Ovary (tissue), 9 donors: Measurements from ENCODE around the gene AKIRIN1. TPM values are rescaled to one million over a fixed set of nuclear protein-coding genes. Genes with fewer than 3 reads are reported as not detected.

Source experiments
- DNase-seq, 5 donors: peaks; one replicate each; pipeline ENCODE4 v3.0.0-alpha.2; 2019 to 2020
- H3K27ac ChIP-seq, 2 donors: fragments of 200-600 bp; one replicate each; pipeline versions ENCODE4 v1.5.1 to v1.8.0; 2019 to 2022
- H3K27me3 ChIP-seq: fragments of 200-600 bp; one replicate; pipeline ENCODE4 v1.8.0; 2022
- H3K36me3 ChIP-seq: fragments of 200-600 bp; sonication (generic); one replicate; pipeline ENCODE4 v1.5.1; 2019
- H3K4me1 ChIP-seq: one replicate; pipeline ENCODE4 v1.8.1; 2013; ENCODE audit warnings: mild to moderate bottlenecking, moderate library complexity; ENCODE audit not compliant: insufficient read depth
- H3K4me3 ChIP-seq: fragments of 200-600 bp; sonication (generic); one replicate; pipeline ENCODE4 v1.5.1; 2017
- H3K9me3 ChIP-seq, 2 donors: fragments of 200-600 bp in 1 of 2; sonication (generic) in 1 of 2; one replicate each; pipeline versions ENCODE4 v1.5.1 to v1.8.1; 2013 to 2019; ENCODE audit warnings: mild to moderate bottlenecking in 1 of 2, moderate library complexity in 1 of 2
- CTCF ChIP-seq, 3 donors: fragments of 450-650 bp in 2 of 3; fragments of 200-600 bp in 1 of 3; IDR thresholded peaks; one replicate each; pipeline versions ENCODE4 v1.5.1 to v1.8.0; 2016 to 2022; ENCODE audit warnings: antibody characterized with exemption in 3 of 3, mild to moderate bottlenecking in 1 of 3
- EP300 ChIP-seq: sonication (generic); formaldehyde crosslinking; IDR thresholded peaks from one replicate; pipeline ENCODE4 v1.6.1; 2017; ENCODE audit warnings: antibody characterized with exemption
- POLR2A ChIP-seq: fragments of 450-650 bp; IDR thresholded peaks from one replicate; pipeline ENCODE4 v1.6.1; 2017; ENCODE audit warnings: antibody characterized with exemption, mild to moderate bottlenecking, moderate library complexity
- WGBS, 3 donors: extraction: QIAGEN DNeasy Blood & Tissue Kit in 1 of 3; methylation state at CpG; one replicate each; pipeline versions ENCODE4 v1.1.5 to v1.1.7; 2013 to 2017; 5-methylcytosine and 5-hydroxymethylcytosine counted together
- intact Hi-C, 4 donors: fragments of 100-400 bp; cut with DNase I; formaldehyde crosslinking; loops; one replicate each; pipeline versions ENCODE4 v1.11.0 to v1.15.1; 2022 to 2023
- polyA plus RNA-seq, 2 donors: library from polyadenylated mRNA; stranded (reverse); fragments of 200-250 nt in 1 of 2; fragments of 350-450 nt in 1 of 2; fragmentation: Illumina TruSeq in 1 of 2; extraction: RNeasy Lipid Tissue Mini Kit (QIAGEN cat#74804) in 1 of 2; gene quantifications; one replicate each; pipeline ENCODE4 v1.2.3, GENCODE V29; 2013 to 2014
- total RNA-seq, 7 donors: library from RNA; depleted of rRNA in 2 of 7; stranded (reverse); fragments of >200 nt in 2 of 7; fragmentation: NEBNext Ultra II Directional in 3 of 7; extraction: Animal tissue kit (Norgen Biotek cat#: 25700) in 3 of 7; gene quantifications; one replicate each; pipeline versions ENCODE4 v1.1.0 to v1.2.4, GENCODE V29; 2016 to 2023
- donor health status: DM: no; HTN: no; CAD: no; lungs with moderate emphysema.
- donor health status: DM: no; HTN: no; CAD: no.
- donor health status: Bipolar disorder and iron deficiency.
- donor health status: DM: yes; HTN: yes; CAD: no.
- donor health status: DM: no; HTN: no; CAD: no.
- donor health status: DM: yes; HTN: yes; CAD: no.

AKIRIN1 gene
- total and polyA plus RNA-seq, 9 donors: 14.9 to 64.6 (median 42.4) TPM

DNA sequence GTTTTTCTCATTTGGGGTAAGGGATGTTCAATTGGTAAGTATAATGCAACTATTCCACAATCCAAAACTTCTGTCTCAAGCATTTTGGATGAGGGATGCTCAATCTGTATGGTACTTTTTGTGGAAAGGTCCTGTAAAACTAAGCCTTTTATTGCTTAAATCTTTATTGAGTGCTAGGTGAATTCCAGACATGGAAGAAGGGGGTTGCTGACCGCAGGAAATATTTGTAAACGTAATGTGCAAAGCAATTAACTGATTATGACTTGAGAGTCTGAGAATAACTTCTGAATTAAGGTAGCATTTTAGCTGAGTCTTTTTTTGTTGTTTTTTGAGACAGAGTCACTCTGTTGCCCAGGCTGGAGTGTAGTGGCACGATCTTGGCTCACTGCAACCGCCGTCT is 3.1 kb downstream of the AKIRIN1 start:
- Histone ChIP-seq H3K4me1 (peaks cover 5% of the 10 kb centered on the region), H3K4me3 (no peak overlapping the region), H3K27me3 (no peaks in the 10 kb centered on the region), H3K27ac (no peak overlapping the region), H3K9me3 (no peaks in the 10 kb centered on the region), H3K36me3 (no peaks in the 10 kb centered on the region)
- intact Hi-C loops: loop anchor here in 2 of 4 donors (10.0 kb wide), 1 partner anchor 119 kb away; the partner anchor contains the start of gene MYCBP (in 2 of the 2)
- TF ChIP-seq EP300 (no peak), POLR2A (no peak), CTCF (IDR thresholded peaks at IDR 0.05) (no peak)
- 77 to 83% (median 80%) methylated on average over 5 of the region's 5 CpGs for WGBS, 3 donors
- DNase-seq: no peak

DNA sequence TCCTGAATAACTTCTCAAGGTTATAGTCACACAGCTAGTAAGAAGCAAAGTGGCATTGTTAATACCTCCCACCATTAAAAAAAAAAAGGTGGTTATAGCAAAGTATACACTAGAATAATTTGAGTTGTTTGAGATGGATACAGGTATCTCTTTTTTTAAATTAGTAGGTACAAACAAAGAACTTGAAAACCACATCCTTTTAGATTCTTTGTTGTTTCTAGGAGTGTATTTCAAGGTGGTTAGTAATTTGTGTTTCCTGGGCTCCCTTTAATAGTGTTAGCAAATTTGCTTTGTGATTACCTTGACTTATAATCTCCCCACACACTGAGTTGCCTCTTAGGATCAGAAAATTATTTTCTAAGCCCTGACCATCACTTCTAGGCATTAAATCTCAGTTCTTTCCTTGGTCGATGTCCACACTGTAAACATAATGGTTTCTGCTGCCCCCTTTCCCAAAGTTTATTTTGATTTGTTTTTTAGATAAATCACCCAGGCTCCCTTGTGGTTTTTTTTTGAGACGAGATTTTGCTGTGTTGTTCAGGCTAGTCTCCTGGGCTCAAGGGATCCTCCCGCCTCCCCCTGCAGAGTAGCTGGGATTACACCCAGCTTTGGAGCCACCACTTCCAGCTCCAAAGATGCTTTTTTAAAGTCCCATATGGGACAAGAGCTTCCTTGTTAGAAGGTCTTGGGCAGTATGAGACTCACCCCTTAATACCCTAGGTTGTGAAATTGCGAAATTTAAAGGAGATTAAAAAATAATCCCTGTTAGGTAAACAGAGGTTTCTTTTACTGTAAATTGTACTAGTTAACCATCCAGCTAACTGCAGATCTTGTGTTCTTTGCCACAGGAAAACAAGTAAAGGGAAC is 6.2 kb downstream of the AKIRIN1 start:
- no peak overlapping the region for H3K4me3 ChIP-seq
- DNase-seq: no peak
- intact Hi-C loops: loop anchor here in 2 of 4 donors (1.0 to 10.0 kb wide), 2 partner anchors 11 to 122 kb away; partner anchors contain the start of gene MYCBP (in 2 of the 2)
- WGBS, 3 donors: 45 to 55% (median 45%) methylated on average over 4 of the region's 4 CpGs
- no peaks in the 10 kb centered on the region for H3K27me3 ChIP-seq
- H3K4me1 ChIP-seq: peaks cover 5% of the 10 kb centered on the region
- H3K36me3 ChIP-seq: no peaks in the 10 kb centered on the region
- TF ChIP-seq CTCF (IDR thresholded peaks at IDR 0.05): no peak
- no peak for TF ChIP-seq EP300
- no peak for TF ChIP-seq POLR2A
- H3K9me3 ChIP-seq: no peaks in the 10 kb centered on the region
- no peak overlapping the region for H3K27ac ChIP-seq

GRCh38 chr1:38997901-38998190 is 6.8 kb downstream of the AKIRIN1 start:
- Histone ChIP-seq H3K27me3 (no peaks in the 10 kb centered on the region), H3K36me3 (no peaks in the 10 kb centered on the region), H3K27ac (no peak overlapping the region), H3K4me3 (no peak overlapping the region), H3K9me3 (no peaks in the 10 kb centered on the region), H3K4me1 (peaks cover 2% of the 10 kb centered on the region)
- DNase-seq: no peak
- TF ChIP-seq EP300 (no peak), CTCF (IDR thresholded peaks at IDR 0.05) (no peak), POLR2A (no peak)
- intact Hi-C loops: loop anchor here in 2 of 4 donors (1.0 to 10.0 kb wide), 2 partner anchors 10 to 123 kb away; partner anchors contain the start of gene MYCBP (in 2 of the 2)
- WGBS, 3 donors: 34 to 37% (median 35%) methylated on average over 3 of the region's 3 CpGs

DNA sequence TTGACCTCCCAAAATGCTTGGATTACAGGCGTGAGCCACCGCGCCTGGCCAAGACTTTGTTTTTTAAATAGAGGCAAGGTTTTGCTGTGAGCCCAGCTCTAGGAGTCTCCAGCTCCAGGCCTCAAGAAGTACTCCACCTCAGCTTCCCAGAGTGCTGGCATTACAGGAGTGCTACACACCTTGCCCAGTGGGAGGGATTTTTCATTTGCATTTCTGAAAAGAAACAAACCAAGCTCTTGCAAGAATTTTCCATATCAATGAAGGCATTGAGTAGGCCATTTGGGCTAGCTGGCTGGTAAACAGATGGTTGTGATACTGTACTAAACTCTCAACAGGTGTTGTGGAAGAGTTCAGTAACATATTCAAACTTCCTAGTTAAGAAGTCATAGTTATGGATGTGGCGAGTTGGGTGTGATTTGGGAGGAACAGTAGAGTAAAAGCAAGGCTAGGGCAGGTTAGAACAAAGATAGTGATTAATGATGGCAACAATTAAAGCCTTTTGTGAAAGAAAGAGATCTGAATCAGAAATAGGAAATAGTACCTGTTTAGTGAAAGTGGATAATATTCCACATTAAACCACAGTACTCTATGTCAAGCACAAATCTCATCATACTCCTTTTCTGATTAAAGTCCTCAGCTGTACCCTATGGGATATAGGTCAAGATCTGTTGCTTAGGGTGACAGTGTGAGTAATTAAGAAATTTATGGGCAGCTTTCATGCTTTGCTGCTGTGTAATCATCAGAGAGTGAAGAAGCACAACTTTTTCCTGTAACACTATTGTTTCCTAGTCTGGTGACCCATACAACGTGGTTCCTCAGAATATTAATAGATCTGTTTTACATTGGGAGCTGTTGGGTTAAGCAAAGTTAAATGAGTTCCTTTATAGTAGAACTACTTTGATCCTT is 10.7 kb downstream of the AKIRIN1 start:
- Histone ChIP-seq H3K27ac (no peak overlapping the region), H3K36me3 (peaks cover under 1% of the 10 kb centered on the region), H3K27me3 (no peaks in the 10 kb centered on the region), H3K4me3 (no peak overlapping the region), H3K9me3 (no peaks in the 10 kb centered on the region), H3K4me1 (no peaks in the 10 kb centered on the region)
- TF ChIP-seq EP300 (no peak), POLR2A (no peak), CTCF (IDR thresholded peaks at IDR 0.05) (no peak)
- intact Hi-C loops: no loop called here
- 85% methylated on average over 5 of the region's 5 CpGs for WGBS, 3 donors
- no peak for DNase-seq
